Measurements from ENCODE around the gene PEX11G. TPM values are rescaled to one million over a fixed set of nuclear protein-coding genes. Genes with fewer than 3 reads are reported as not detected.

PEX11G gene
- total and polyA plus RNA-seq, 2 of the 8 experiments (the other 6 are each of a cell fraction or from before 2014, with no cell fraction given): 2.1 to 4.3 TPM

DNA sequence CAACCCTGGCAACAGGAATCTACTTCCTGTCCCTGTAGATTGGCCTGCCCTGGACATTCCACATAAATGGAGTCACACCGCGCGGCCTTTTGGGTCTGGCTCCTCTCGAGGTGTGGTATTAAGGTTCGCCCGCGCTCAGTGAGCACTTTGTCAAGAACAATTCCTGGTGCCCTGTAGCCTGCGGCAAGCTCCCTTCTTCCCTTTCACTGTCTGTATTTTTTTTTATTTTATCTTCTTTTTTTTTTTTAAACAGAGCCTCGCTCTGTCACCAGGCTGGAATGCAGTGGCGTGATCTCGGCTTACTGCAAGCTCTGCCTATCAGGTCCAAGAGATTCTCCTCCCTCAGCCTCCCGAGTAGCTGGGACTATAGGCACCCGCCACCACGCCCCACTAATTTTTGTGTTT lies 28.3 kb downstream of the PEX11G start:
- no peak for TF ChIP-seq GTF2F1 (IDR thresholded peaks at IDR 0.05; ENCODE audit: borderline replicate concordance, low read depth, low read length)
- TF ChIP-seq TBP (IDR thresholded peaks at IDR 0.05; ENCODE audit: low read depth, low read length): no peak
- TF ChIP-seq PHF8 (conservative IDR thresholded peaks at IDR 0.05; ENCODE audit: low read depth, low read length): no peak
- TF ChIP-seq MAFK (IDR thresholded peaks at IDR 0.05; ENCODE audit: low read depth, low read length): no peak
- no peak for TF ChIP-seq POU5F1 (IDR thresholded peaks at IDR 0.05; ENCODE audit: low read depth, low read length)
- TF ChIP-seq TAF7 (optimal IDR thresholded peaks at IDR 0.05; ENCODE audit: borderline replicate concordance, low read depth, low read length): no peak
- TF ChIP-seq CREB1 (IDR thresholded peaks at IDR 0.05): no peak
- TF ChIP-seq NANOG (IDR thresholded peaks at IDR 0.05; ENCODE audit: insufficient read depth, low read depth, low read length, poor library complexity, severe bottlenecking): no peak
- TF ChIP-seq TAF1 (IDR thresholded peaks at IDR 0.05; ENCODE audit: low read depth, low read length): no peak
- TF ChIP-seq JUND (IDR thresholded peaks at IDR 0.05; ENCODE audit: low read length): no peak
- no peak for TF ChIP-seq SIRT6 (IDR thresholded peaks at IDR 0.05; ENCODE audit: low read length)
- TF ChIP-seq CEBPB (IDR thresholded peaks at IDR 0.05; ENCODE audit: low read depth, low read length): no peak
- TF ChIP-seq RFX5 (IDR thresholded peaks at IDR 0.05; ENCODE audit: borderline replicate concordance, low read depth, low read length): no peak
- no peak for TF ChIP-seq CHD1 (IDR thresholded peaks at IDR 0.05; ENCODE audit: low read depth, low read length)
- peaks cover 0 to 4% of the 10 kb centered on the region in 2 experiments; a peak in 2 of 4 replicates for H3K9me3 ChIP-seq (ENCODE audit: insufficient read depth in 2 of 2, low read depth in 1 of 2, low read length in 1 of 2)
- H3K23me2 ChIP-seq (ENCODE audit: low read depth, low read length): 0 out of 2 replicates have a peak, but pooled peaks cover 2% of the 10 kb centered on the region
- no peak overlapping the region for H2AK5ac ChIP-seq (ENCODE audit: low read depth, low read length)
- no peak overlapping the region for H3K18ac ChIP-seq (ENCODE audit: extremely low read depth, low read length)
- H2AFZ ChIP-seq (ENCODE audit: low read length): no peak overlapping the region
- no peaks in the 10 kb centered on the region for H4K20me1 ChIP-seq (replicated peaks in 1 of 2; ENCODE audit: control insufficient read depth in 1 of 2, insufficient read depth in 2 of 2, low read length in 2 of 2)
- H3K23ac ChIP-seq (ENCODE audit: insufficient read length): no peak overlapping the region
- POLR2A ChIA-PET (ENCODE audit: partially characterized antibody): interaction anchor here (0.7 to 1.2 kb wide), 3 partner anchors 20 to 36 kb away, joined by 3 to 5 read pairs (median 3); no protein-coding TSS in a partner anchor
- H3K4me1 ChIP-seq (replicated peaks in 1 of 4; ENCODE audit: control insufficient read depth in 3 of 4, insufficient read depth in 4 of 4, low read length in 3 of 4): no peaks in the 10 kb centered on the region
- H2BK20ac ChIP-seq (ENCODE audit: low read length): no peak overlapping the region
- no peak overlapping the region for H3K56ac ChIP-seq (replicated peaks; ENCODE audit: insufficient read length, low read depth, low read length)
- H3K36me3 ChIP-seq (ENCODE audit: control insufficient read depth in 2 of 4, insufficient read depth in 4 of 4, low read length in 3 of 4): peaks cover 3 to 22% (median 11%) of the 10 kb centered on the region in 4 experiments; a peak in 6 of 8 replicates
- H3K4me2 ChIP-seq (ENCODE audit: insufficient read depth in 1 of 2, low read depth in 2 of 2, low read length in 2 of 2): no peak overlapping the region
- H2BK120ac ChIP-seq (replicated peaks; ENCODE audit: low read depth, low read length): no peak overlapping the region
- no peak overlapping the region for H3K4ac ChIP-seq (replicated peaks; ENCODE audit: insufficient read length, low read depth, low read length)
- H4K8ac ChIP-seq (ENCODE audit: extremely low read depth, insufficient read depth, low read length): no peak overlapping the region
- H3K79me2 ChIP-seq (ENCODE audit: control insufficient read depth in 1 of 2, insufficient read depth in 2 of 2, low read length in 2 of 2): no peaks in the 10 kb centered on the region
- H4K91ac ChIP-seq (replicated peaks; ENCODE audit: insufficient read length, low read length): no peak overlapping the region
- no peaks in the 10 kb centered on the region for H3K79me1 ChIP-seq (ENCODE audit: low read depth, low read length)
- FAIRE-seq (no peak), DNase-seq (ENCODE audit: low read depth in 1 of 2, low spot score in 2 of 2) (no peak)
- H3K27ac ChIP-seq (ENCODE audit: low read depth, low read length): no peak overlapping the region
- WGBS, 2 experiments (ENCODE audit: extremely low coverage in 1 of 2, insufficient coverage in 1 of 2, insufficient read length in 1 of 2, insufficient replicate concordance in 2 of 2, low coverage in 1 of 2, low lambda C conversion rate in 2 of 2, missing lambda C conversion rate in 1 of 2): 90% methylated on average over 14 of the region's 14 CpGs; no CpG with 5 or more reads in 1 of the 2 experiments
- H4K5ac ChIP-seq (ENCODE audit: insufficient read length, low read depth, low read length): no peak overlapping the region
- no peak overlapping the region for H3K9ac ChIP-seq (replicated peaks in 1 of 4; ENCODE audit: extremely low read depth in 1 of 4, low read depth in 3 of 4, low read length in 3 of 4)
- H2BK15ac ChIP-seq (ENCODE audit: low read length): no peak overlapping the region
- no peaks in the 10 kb centered on the region; a peak in 1 of 7 replicates for H3K27me3 ChIP-seq (replicated peaks in 1 of 4; ENCODE audit: control insufficient read depth in 3 of 4, extremely low read depth in 1 of 4, insufficient read depth in 3 of 4, low read length in 3 of 4)
- CTCF ChIA-PET (ENCODE audit: partially characterized antibody): interaction anchor here (1.2 to 2.4 kb wide), 4 partner anchors 28 to 61 kb away, joined by 3 to 9 read pairs (median 6); a partner anchor contains a TSS
- H3K4me3 ChIP-seq (ENCODE audit: extremely low read depth in 1 of 4, insufficient read depth in 2 of 4, low read depth in 3 of 4, low read length in 4 of 4): no peak overlapping the region
- no peak overlapping the region for H2BK12ac ChIP-seq (ENCODE audit: low read depth, low read length)
- H3K14ac ChIP-seq (ENCODE audit: insufficient read length): no peak overlapping the region
- H2BK5ac ChIP-seq (ENCODE audit: low read depth, low read length): no peak overlapping the region
